Bone marrow (tissue), 2 donors: ENCODE results near the gene TRIM17.
"Not testable (repeated sequence)": the region's sequence is repeated elsewhere in the genome, so short reads cannot be mapped to it uniquely, and the experiment has no call there.

Source experiments
- DNase-seq, 2 donors: peaks; one replicate each; lab custom pipeline; 2025; lab: John Stamatoyannopoulos, UW

Gene TRIM17

DNA sequence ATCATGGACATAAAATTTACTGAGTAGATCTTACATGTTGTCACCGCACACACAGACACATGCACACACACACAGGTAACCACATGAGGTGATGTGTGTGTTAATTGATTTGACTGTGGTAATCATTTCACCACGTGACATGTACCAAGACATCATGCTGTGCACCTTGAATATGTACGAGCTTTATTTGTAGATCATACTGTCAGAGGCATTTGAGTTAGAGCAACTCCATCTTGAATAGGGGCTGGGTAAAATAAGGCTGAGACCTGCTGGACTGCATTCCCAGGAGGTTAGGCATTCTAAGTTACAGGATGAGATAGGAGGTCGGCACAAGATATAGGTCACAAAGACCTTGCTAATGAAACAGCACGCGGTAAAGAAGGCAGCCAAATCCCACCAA is 31.7 kb upstream of the TRIM17 start:
- DNase-seq: no peak

DNA sequence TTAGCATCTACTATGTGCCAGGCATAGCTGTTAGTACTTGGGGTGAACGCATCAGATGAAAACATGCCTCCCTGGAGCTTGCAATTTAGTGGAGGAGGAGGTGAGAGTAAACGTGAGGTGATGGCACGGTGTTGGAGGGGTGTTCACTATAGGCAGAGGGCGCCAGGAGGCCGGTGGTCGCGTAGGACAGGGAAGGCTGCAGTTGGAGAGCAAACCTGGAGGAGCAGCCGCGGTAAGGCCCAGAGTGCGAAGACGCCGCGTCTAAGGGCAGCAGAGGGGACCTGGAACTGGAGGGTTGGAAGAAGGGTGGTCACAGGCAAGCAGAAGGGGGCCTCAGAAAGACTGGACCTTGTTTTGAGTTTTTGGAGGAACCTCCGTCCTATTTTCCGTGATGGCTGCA is 30.2 kb upstream of the TRIM17 start:
- no peak for DNase-seq

DNA sequence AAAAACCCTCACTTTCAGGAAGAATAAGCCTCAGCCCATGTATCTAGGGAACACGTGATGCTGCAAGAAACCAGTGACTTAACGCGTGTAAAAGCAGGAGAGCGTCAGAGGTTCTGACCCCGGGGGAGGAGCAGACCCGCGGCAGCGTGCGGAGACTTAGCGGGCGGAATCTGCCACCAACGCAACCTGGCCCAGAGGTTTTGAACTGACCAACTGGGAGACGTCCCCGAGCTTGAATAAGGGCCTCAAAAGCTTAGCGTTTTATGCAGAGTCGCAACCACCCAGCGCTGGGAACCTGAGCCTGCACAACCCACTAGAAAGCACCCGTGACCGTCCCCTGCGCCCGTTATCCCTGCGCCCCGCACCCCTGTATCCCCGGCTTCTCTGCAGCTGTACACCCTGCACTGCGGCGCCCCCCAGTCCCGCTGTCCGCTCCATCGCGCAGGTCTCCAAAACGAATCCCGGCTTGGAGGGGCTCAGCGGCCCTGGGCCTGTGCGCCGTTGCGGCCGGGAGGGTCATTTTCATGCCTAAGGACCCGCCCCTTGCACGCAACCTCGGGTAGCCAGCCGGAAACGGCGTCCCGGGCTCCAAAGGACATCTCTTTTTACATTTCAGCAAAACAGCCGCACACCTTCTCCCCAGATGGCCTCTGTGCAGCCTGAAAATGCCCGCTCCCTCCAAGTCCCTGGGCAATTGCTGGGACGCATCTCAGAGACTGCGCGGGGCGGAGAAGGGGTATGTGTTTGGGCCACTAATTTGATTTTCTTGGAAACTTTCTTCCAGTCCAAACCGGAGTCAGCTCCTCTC is 29.4 kb upstream of the TRIM17 start:
- no peak for DNase-seq

DNA sequence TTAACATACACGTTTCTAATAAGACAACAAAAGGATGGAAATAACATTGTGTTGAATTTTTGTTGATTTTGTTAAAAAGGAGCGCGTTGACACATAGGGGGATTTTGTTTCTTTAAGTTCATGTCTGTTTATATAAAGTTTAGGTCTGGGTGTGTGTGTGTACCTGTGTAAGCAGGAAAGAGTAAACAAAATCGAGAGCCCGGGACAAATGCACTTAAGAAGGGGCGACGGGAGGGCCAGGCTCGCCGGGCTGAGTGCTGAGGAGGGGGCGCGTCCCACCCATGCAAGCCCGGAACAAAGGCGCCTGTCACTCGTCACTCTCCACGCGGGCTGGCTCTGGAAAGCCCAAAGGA is 28.8 kb upstream of the TRIM17 start:
- no peak for DNase-seq

DNA sequence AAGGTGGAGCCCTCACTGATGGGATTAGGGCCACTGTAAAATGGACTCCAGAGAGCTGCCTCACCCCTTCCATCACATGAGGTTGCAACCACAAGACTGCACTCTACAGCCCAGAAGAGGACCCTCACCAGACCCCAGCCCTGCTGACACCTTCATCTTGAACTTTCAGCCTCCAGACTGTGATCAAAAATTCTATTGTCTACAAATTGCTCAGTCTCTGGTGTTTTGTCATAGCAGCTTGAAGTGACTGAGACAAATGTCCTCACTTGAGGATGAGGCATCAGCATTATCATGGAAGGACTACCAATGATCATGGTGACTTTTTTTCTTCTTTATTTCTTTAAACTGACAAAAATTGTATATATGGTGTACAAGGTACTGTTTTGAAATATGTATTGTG is 26.7 kb upstream of the TRIM17 start:
- DNase-seq: no peak

DNA sequence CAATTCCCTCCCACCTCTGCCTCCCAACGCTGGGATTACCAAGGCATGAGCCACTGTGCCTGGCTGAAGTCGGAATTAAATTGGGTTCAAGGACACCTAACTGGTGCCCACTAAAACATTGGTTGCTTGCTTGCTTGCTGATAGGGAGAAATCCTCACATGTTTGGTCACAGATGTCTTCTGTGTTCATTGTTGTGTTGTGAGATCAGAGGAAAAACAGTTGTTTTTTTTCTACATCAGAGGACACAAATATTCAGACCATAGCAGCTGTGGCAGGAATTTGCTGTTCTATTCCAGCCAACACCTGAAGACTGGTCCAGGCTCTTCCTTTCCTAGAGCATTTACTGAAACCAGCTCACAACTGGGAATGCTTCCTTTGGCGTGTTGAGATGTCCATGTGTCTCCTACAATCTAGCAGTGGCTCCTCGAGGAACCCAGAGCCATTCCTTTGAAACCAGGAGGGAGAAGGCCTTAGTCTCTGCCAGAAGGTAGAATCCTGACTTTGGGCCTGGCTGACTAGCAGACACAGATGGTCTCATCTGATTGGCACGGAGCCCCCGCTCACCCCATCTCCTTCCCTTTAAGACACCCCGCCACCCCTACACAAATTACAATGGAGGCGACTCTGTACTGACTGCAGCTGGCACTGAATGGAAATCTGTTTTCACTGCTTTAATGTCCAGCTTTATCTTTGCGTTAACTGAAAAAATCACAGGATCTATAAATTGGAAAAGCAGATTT is 24.3 kb upstream of the TRIM17 start:
- DNase-seq: no peak

DNA sequence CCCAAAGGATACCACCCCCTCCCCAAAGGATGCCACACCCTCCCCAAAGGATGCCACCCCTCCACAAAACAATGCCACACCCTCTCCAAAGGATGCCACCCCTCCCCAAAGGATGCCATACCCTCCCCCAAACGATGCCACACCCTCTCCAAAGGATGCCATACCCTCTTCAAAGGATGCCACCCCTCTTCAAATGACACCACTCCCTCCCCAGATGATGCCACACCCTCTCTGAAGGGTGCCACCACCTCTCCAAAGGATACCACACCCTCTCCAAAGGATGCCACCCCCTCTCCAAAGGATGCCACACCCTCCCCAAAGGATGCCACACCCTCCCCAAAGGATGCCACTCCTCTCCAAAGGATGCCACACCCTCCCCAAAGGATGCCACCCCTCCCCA is 21.6 kb upstream of the TRIM17 start:
- DNase-seq: no peak

DNA sequence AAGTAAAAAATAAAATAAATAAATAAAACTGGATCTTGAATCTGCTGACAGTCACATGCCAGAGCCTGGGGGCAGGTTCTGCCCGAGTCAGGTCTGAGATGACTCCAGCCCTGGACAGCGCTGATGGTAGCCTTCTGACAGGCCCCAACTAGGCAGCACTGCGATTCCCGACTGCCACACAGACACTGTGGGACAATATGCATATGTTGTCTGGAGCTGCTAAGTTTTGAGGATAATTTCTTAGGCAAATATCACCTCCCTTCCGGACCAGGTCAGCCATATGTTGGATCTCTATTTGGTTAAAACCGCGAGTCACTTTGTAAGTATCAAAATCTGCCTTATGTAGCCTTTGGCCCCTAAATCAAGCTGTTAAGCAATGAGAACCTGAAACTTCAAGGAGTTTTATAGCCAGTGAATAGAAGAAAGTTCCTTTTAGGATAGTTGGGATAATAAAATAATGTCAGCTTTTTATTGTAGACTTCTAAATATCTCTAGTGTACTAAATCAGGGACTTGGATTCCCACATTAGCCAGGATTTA is 20.8 kb upstream of the TRIM17 start:
- DNase-seq: no peak

DNA sequence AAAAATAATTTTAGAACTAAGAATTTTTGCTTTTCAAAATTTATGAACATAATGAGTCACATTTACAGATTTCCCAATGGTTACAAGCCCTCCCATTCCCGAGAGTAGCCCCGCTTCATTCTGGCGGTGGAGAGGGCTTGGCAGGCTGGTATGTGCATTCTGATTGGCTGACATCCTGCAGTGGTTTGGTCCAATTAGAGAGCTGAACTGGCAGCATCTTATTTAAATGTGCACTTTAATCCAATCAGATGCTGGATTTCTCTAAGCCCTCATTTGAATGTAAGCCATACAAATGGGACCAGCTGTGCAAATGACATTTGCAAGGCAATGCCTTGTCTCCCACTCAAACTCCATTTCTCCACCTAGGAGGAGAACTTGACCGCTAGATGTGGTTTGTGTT is 18.0 kb upstream of the TRIM17 start:
- no peak for DNase-seq

DNA sequence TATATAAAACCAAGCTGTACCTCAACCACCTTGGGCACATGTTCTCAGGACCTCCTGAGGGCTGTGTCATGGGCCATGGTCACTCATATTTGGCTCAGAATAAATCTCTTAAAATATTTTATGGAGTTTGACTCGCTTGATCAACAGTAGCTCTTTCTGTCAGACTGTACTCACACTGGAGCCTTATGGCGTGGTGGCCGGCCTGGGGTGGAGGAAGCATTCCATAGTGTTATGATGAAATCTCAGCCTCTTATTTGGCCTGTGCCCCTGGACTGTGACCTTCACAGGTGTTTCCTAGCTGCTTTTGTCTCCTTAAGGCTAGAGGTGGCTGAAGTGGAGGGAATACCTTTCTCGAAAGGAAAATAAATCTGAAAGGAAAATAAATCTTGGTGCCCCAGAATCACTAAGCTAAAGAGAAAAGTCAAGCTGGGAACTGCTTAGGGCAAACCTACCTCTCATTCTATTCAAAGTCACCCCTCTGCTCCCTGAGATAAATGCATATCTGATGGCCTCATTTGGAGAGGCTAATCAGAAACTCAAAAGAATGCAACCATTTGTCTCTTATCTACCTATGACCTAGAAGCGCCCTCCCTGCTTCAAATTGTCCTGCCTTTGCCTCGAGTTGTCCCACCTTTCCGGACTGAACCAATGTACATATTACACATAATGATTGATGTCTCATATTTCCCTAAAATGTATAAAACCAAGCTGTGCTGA is 16.8 kb upstream of the TRIM17 start:
- not testable (repeated sequence) for DNase-seq

DNA sequence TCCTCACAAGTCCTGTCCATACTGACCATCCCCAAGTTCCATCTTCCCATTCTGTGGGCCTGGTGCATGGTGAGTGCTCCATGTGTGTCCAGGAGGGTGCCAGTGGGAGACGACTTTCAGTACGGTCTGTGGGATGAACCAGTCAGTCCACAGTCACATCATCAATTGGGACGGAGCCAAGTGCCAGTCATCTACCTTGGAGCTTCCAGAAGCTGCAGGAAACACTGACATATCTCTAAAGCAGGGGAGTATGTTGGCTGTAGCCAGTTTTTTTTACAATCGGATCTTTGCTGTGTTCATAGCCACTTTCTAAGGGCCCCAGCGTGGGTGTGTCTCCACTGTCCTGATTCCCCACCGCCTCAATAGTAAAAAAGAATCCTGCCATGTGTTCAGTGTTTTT is 13.6 kb upstream of the TRIM17 start:
- DNase-seq: no peak

DNA sequence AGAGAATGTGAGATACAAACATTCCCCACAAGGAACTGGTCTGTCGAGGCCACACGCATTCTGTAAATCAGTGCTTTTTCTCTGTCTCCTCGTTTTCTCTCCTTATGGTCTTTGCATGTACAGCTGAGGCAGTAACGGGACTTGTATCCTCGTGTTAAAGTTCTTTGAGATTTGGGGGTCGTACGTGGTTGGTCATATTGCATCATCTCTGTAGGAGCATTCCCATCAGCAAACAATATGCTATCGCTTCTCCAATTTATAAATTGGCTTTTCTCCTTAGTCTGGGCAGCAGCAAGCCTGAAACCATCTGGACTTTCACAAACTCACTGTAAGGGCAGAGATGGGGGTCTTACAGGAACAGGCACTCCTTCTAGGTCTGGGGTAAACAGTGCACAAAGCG is 13.0 kb upstream of the TRIM17 start:
- no peak for DNase-seq

DNA sequence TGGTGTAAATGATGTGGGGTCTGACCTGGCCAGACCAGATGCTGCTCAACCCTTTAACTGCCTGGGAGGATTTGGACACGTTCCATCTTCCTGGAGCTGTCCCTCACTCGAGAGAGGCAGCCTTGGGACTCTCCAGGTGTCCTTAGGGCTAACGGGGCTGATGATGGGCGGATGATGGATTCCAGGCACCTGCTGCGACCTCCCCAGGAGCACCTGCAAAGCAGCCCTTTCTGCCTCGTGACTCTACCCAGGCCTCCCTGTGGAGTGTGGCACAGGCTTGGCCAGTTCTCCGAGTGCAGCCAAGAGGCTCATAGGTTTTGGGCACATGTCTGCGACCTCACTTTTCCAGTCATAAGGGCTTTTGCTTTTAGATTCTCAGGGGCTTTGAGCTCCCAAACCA is 12.3 kb upstream of the TRIM17 start:
- DNase-seq: no peak

DNA sequence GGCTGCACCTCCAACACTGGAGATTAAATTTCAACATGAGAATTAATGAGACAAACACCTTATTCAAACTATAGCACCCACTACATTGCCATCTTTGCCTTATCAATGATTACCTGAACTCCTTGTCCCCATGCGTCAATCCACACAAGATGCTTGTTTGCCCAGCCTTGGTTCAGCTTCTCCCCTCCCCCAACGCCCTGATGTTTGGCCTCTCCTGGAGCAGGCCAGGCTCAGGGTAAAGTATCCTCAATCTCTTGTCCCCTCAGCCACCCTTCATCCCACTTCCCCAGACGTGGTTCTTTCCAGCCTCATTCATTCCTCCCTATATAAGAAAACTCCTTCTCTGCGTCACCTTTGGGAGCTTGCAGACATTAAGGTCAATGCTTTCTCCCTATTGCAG is 11.8 kb upstream of the TRIM17 start:
- no peak for DNase-seq

DNA sequence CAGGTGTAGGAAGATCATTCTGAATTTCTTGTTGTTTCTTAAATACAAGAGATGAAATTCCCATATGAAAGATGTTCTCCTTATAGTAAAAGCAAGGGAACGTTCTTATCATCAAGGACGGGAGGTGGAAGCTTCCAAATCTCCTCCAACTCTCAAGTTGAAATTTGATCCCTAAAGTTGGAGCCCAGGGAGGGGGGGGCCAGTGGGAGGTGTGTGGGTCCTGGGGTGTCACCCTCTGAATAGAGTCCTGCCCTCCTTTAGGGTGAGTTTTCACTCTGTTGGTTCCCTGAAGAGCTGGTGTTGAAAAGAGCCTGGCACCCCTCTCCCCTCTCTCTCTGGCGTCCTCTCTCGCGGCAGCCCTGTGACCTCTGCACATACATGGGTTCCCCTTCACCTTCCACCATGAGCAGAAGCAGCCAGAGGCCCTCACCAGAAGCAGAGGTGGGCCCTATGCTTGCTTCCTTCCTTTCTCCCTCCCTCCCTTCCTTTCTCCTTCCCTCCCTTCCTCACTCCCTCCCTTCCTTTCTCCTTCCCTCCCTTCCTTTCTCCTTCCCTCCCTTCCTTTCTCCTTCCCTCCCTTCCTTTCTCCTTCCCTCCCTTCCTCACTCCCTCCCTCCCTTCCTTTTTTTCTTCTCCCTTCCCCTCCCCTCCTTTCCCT is 10.0 kb upstream of the TRIM17 start:
- DNase-seq: no peak

DNA sequence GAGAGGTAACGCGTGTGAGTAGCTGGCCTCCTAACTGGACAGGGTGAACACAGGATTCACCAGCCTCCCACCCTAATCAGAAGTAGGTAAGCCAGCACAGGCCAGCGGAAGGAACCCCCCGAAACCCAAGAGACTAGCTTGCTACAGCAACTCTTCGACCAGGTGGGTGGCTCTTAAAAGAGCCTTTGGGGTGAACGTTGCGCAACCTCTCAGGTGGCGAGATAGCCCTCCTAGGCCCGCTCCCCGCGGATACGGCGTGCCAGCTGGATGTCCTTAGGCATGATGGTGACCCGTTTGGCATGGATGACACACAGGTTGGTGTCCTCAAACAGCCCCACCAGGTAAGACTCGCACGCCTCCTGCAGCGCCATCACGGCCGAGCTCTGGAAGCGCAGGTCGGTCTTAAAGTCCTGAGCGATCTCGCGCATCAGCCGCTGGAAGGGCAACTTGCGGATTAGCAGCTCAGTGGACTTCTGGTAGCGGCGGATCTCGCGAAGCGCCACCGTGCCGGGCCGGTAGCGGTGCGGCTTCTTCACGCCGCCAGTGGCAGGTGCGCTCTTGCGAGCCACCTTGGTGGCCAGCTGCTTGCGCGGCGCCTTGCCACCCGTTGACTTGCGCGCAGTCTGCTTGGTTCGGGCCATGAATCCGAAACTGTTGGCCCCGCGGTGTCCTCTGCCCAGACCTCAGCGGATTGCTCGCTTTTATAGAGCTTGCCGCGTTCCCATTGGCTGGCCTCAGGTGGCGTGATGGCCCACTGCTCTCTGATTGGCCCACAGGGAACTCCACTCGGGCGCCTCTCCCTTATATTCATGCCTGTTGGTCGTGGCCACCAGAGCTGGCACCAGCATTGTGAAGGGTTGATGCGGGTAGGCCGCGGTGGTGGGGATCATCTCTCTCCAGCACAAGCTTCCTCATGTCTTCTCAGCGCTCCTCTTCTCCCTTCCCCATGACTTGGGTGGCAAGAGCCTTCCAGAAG is 8.3 kb upstream of the TRIM17 start:
- no peak for DNase-seq

DNA sequence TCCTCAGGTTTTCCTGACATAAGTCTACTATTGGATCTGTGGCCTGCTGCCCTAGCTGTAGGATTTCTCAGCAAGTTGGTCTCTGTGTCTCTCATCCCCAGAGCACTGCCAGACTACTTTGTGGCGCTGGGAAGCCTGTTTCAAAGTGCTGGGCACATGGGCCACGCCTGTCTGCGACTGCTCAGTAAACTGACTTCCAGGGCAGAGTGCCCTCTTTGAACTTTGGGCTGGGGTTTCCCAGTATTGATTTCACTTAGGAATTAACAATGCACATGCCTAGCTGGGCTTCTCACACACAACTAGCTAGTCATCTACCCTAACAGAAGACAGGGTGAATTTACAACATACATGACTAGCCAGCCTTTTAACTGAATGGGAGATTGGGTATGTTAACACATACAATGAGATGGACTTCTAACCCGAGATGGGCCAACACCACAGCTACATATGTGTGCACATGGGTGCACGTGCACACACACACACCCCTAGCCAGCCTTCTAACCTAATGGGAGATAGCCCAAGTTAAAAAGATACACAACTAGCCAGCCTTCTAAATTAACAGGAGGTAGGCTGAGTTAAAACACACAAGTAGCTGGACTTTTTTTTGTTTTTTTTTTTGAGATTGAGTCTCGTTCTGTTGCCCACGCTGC is 6.9 kb upstream of the TRIM17 start:
- DNase-seq: no peak

DNA sequence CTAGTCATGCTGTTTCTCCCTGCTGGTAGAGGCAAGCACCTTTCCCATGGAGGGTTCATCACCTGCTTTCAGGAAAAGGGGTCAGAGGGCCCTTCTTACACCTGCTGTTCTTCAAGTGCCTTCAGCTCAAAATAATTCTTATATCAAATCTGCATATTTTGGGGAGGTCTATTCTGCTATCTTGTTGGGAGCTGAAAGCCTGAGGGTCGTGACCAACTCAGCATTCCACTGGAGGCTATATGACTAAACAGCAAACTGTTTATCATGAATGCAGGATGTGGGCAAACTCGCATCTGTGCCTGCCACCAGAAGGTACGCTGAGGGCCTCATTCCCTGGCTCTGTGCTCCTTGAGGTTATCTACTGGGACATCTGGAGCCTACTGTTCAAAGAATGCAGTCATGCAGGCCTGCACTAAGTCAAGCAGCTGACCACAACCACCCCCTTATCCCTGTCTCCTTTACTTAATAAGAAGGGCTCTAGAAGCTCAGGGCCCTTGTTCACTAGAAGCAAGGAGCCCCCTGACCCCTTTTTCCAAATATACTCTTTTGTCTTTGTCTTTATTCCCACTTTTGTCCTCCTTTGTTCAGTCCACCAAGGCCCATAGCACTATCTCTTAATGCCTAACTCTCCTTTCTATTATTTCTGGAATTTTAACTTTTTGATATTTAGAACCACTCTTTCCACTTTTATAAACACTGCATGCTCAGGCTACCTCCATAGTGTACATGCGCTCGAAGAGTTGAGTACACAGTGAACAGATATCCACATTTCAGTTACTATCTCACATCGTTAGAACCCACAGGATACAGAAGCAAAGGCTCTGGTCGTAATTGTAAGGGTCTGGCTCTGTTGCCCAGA is 4.5 kb upstream of the TRIM17 start:
- DNase-seq: no peak

DNA sequence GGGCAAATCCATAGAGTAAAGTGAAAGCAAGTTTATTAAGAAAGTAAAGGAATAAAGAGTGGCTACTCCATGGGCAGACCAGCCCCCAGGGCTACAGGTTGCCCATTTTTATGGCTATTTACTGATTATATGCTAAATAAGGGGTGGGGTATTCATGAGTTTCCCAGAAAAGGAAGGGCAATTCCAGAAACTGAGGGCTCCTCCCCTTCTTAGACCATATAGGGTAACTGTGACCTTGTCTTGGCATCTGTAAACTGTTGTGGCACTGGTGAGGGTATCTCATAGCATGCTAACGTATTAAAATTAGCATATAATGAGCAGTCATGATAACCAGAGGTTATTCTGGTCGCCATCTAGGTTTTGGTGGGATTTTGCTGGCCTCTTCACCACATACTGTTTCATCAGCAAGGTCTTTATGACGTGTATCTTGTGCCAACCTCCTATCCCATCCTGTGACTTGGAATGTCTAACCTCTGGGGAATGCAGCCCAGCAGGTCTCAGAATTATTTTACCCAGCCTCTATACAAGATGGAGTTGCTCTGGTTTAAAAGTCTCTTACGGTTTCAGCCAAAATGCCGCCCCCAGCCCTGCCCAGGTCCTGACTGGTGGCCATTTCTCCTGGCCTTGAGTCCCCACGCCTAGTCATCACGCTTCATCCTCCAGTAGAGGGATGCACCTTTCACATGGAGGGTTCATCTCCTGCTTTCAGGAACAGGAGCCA is 982 bp upstream of the TRIM17 start:
- no peak for DNase-seq
